Memory B cell (primary cell): Measurements from ENCODE around the gene IRAK4.
A peak's percentile ranks its signal among the peaks of the same experiment; 100 is the strongest.

Source experiments
- ATAC-seq: fragments of 150-1000 bp; cut with Tn5 transposase; 2 replicates; pipeline ENCODE4 v1.10.0; 2021; ENCODE audit warnings: low read depth, mild to moderate bottlenecking, moderate library complexity
- DNase-seq, 2 donors: peaks; one replicate each; pipeline ENCODE4 v3.0.0; 2022; ENCODE audit warnings: low spot score in 2 of 2
- H3K27ac Mint-ChIP-seq: one replicate; pipeline ENCODE4 v1.8.0; 2022; ENCODE audit warnings: mild to moderate bottlenecking, moderate library complexity, mixed read lengths
- H3K27me3 Mint-ChIP-seq: one replicate; pipeline ENCODE4 v1.8.0; 2022; ENCODE audit warnings: mixed read lengths
- H3K36me3 Mint-ChIP-seq: one replicate; pipeline ENCODE4 v1.8.0; 2022; ENCODE audit warnings: mild to moderate bottlenecking, mixed read lengths
- H3K4me1 Mint-ChIP-seq: one replicate; pipeline ENCODE4 v1.8.0; 2022; ENCODE audit warnings: mixed read lengths
- H3K4me3 Mint-ChIP-seq: one replicate; pipeline ENCODE4 v1.8.0; 2022; ENCODE audit warnings: mild to moderate bottlenecking, moderate library complexity, mixed read lengths
- H3K9me3 Mint-ChIP-seq: one replicate; pipeline ENCODE4 v1.8.0; 2022; ENCODE audit warnings: mixed read lengths

Gene IRAK4

DNA sequence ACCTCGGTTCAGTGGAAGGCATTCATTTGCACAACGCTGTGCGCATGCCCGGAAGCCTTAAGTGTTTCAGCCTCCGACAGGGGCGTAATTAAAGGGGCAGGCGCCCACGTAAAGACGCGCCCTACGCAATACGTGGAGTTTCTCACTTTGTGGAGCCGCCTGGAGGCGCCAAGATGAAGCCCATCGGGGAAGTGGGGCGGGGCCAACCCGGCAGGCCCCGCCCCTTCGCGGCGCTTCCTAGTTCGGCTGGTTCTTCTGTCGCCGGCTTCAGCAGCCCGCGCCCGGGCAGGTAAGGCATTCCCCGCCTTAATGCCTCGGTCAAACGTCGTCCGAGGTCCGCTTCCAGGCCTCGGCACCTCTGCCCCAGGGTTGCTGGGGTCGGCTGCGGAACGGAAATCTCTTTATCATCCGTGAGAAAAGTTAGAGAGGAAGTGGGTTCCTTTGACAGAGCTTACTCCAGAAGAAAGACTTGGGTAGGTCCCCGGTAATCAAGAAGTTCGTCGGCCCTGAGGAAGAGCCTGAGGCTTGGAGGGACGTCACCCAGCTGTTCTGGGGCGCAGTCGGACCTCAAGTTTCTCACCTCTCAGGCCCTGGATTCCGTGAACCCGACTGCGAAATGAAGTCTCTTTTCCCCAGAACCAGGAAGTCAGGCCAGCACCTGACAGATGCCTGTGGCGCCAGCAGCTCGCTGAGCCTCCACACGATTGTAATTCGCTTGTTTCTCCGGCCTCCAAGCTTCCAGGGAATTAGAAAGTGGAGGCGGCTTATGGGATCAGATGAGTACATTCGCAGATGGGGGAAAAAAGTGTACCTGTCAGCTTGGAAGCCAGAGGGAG is at the start of gene IRAK4, which contains the start of gene PUS7L:
Gene IRAK4, plus strand, starts transcription at position 224 of the 836 bp plus-strand sequence. CDS start 9,161 bp downstream, outside the sequence.
Gene PUS7L, minus strand, starts transcription at position 63 of the 836 bp plus-strand sequence. CDS start 3,545 bp downstream, outside the sequence.
- Mint-ChIP-seq H3K4me3 (peak within 1 kb of the TSS; percentile 94), H3K4me1 (peaks cover 50% of the 10 kb centered on the region), H3K27ac (peak within 1 kb of the TSS; percentile 97), H3K9me3 (peaks cover 3% of the 10 kb centered on the region), H3K27me3 (no peaks in the 10 kb centered on the region), H3K36me3 (peaks cover 17% of the 10 kb centered on the region)
- DNase-seq (peak; percentile 86 to 89), ATAC-seq (peak; percentile 94)

DNA sequence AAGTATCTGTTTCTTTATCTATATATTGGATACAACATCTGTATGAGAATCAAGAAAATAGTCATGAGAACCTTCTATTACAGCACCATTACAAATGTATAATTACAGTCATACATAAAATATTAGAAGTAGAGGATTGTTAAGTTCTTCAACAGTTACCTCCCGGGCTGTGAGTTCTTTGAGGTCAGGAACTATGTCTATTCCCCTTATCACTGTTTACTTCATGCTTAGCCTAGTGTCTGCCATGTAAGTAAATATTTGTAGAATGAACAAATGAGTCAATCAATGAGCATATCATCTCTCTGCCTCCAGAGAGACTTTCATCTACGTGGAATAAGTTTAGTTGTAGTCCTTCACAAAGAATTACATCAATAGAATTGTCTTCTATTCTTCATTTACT is 47.4 kb upstream of the IRAK4 start:
- H3K4me3 Mint-ChIP-seq, result no peak overlapping the region
- DNase-seq (no peak), ATAC-seq (no peak)
- no peak overlapping the region for H3K27ac Mint-ChIP-seq
- no peaks in the 10 kb centered on the region for H3K36me3 Mint-ChIP-seq
- no peaks in the 10 kb centered on the region for H3K4me1 Mint-ChIP-seq
- H3K9me3 Mint-ChIP-seq, result peaks cover 12% of the 10 kb centered on the region
- H3K27me3 Mint-ChIP-seq, result peaks cover 12% of the 10 kb centered on the region

DNA sequence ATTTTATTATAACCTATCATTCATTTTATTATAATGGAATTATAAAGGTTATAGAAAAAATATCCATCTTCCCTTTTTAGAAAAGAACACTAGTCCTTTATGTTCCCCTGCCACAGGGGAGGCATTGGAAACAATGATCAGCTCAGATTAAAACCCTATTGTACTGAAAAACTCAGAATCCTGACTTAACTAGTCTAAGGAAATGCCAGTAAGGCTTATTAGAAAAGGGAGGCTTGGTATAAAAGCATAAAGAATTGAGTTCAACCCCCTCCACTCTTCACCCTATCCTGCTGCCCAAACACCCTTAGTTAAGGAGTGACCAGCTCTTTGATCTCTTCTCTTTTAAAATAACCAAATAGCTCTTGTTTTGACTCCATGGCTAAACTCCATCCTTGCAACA is 36.1 kb upstream of the IRAK4 start:
- H3K9me3 Mint-ChIP-seq, result no peaks in the 10 kb centered on the region
- H3K27ac Mint-ChIP-seq, result no peak overlapping the region
- peaks cover 5% of the 10 kb centered on the region for H3K36me3 Mint-ChIP-seq
- no peaks in the 10 kb centered on the region for H3K27me3 Mint-ChIP-seq
- H3K4me1 Mint-ChIP-seq, result no peaks in the 10 kb centered on the region
- ATAC-seq, result no peak
- no peak overlapping the region for H3K4me3 Mint-ChIP-seq
- no peak for DNase-seq

DNA sequence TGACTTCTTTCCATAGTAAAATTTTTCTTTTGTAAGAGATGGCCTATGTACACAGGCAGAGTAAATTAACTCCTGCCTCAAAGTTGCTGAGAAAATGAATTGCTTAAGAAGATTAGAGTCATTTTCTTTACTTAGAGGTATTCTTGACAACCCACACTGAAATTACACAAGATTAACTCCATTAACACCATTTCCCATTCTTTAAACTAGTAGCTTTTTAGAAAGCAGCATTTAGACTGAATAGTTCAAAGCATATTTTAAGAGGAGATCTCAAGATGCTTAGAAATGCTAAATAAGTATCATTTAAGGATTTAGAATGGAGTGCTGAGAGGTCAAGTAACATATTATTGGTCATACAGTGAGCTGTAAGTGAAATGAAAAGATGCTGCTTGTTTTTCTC is 35.6 kb upstream of the IRAK4 start:
- H3K27me3 Mint-ChIP-seq, result no peaks in the 10 kb centered on the region
- DNase-seq (no peak), ATAC-seq (no peak)
- H3K27ac Mint-ChIP-seq, result no peak overlapping the region
- no peaks in the 10 kb centered on the region for H3K4me1 Mint-ChIP-seq
- H3K9me3 Mint-ChIP-seq, result no peaks in the 10 kb centered on the region
- no peak overlapping the region for H3K4me3 Mint-ChIP-seq
- peaks cover 5% of the 10 kb centered on the region for H3K36me3 Mint-ChIP-seq

DNA sequence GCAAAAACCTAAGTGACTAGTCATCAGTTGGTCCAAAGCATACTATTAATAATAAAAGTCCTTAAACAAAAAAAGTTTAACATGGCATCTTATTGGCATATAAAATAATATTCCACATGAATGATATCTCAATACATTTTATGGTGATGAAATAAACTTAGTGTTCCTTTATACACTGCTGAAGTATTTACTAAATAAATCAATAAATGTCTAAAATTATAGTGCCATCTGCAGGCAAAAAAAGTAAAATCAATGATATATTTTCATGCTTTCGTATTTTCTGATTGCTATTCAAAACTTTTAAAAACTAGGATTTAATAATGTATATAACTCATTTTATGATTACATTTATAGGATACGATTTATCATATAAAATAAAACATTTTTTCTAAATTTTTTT is 30.6 kb upstream of the IRAK4 start:
- Mint-ChIP-seq H3K4me1 (no peaks in the 10 kb centered on the region), H3K27me3 (no peaks in the 10 kb centered on the region), H3K27ac (no peak overlapping the region), H3K36me3 (peaks cover 5% of the 10 kb centered on the region), H3K9me3 (no peaks in the 10 kb centered on the region), H3K4me3 (no peak overlapping the region)
- DNase-seq (no peak), ATAC-seq (no peak)

DNA sequence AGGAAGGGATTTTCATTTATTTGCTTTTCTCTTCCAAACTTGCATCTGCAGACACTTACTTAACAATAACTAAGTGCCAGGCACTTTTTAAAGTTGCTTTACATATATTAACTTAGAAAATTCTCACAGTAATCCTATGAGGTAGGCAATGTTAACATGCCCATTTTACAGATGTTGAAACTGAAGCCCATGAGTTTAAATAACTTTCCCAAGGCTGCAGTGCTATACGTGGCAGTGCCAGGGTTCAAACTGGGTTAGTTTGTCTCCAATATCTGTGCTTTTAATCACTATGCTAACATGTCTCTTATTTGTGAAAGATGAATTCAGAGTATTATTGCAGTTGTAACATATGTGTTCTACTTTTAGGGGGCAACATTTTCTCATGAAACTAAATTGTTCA is 30.1 kb upstream of the IRAK4 start:
- no peak overlapping the region for H3K27ac Mint-ChIP-seq
- H3K36me3 Mint-ChIP-seq, result peaks cover 5% of the 10 kb centered on the region
- ATAC-seq (no peak), DNase-seq (no peak)
- H3K9me3 Mint-ChIP-seq, result no peaks in the 10 kb centered on the region
- H3K4me1 Mint-ChIP-seq, result no peaks in the 10 kb centered on the region
- H3K4me3 Mint-ChIP-seq, result no peak overlapping the region
- no peaks in the 10 kb centered on the region for H3K27me3 Mint-ChIP-seq

DNA sequence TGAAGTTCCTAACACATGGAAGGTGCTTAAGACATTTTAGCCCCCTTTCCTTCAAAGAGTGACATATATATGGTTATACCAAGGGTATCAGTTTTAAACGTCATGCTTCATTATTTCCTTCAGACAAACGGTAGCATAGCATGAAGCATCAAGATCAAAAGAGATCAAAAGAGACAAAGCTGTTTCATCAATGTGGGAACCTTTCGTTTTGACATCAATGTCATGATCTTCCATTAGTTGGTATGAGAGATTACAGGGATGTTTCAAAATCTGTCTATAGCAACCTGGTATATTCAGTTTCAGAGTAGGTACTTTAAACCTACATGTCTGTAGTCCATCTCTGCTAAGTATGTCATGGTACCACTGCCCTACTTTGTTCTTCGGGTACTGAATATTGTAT is 28.5 kb upstream of the IRAK4 start:
- peaks cover 5% of the 10 kb centered on the region for H3K36me3 Mint-ChIP-seq
- no peaks in the 10 kb centered on the region for H3K9me3 Mint-ChIP-seq
- H3K4me3 Mint-ChIP-seq, result no peak overlapping the region
- ATAC-seq (no peak), DNase-seq (no peak)
- H3K27me3 Mint-ChIP-seq, result no peaks in the 10 kb centered on the region
- H3K4me1 Mint-ChIP-seq, result no peaks in the 10 kb centered on the region
- H3K27ac Mint-ChIP-seq, result no peak overlapping the region

DNA sequence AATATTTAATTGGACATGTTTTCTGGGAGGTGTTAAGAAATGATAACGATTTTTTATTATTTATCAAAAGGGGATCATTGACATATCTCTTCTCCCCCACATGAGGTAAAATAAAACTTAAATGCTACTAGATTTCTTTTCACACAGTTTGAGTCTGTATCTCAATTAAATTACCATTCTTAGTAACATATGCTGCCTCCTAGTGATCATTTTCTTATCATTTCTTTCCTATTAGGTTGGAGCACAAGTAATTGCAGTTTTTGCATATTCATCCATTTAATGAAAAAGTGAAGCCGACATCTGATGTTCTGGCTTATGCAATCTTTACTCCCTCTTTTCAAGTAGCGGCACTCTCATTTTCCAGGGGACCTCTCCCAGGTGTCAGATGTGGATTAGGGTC is 25.1 kb upstream of the IRAK4 start:
- Mint-ChIP-seq H3K9me3 (no peaks in the 10 kb centered on the region), H3K4me3 (no peak overlapping the region), H3K36me3 (peaks cover 6% of the 10 kb centered on the region), H3K4me1 (no peaks in the 10 kb centered on the region), H3K27me3 (no peaks in the 10 kb centered on the region), H3K27ac (no peak overlapping the region)
- DNase-seq, result no peak
- no peak for ATAC-seq

DNA sequence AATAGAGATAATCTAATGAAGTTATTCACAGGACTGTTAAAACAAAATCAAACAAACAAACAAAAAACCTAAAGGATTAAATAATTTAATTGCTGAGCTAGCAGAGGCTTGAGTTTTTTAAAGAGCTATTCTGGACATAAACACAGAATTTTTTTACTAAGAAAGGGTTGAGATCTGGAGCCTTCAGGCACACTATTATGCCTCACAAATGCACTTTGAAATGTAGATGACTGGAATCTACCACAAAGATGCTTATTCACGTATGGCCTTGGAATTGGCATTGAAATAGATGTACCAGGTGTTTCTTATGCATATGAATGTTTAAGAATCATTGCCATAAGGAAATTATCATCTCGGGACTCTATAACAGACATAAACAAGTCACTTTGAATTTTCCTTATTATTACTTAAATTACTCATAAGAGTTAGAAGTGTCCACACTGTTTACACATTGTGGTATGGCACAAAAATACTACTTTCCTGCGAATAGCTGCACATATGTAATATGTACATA is 21.8 kb upstream of the IRAK4 start:
- DNase-seq (no peak), ATAC-seq (no peak)
- H3K4me3 Mint-ChIP-seq, result no peak overlapping the region
- H3K27me3 Mint-ChIP-seq, result no peaks in the 10 kb centered on the region
- no peak overlapping the region for H3K27ac Mint-ChIP-seq
- H3K9me3 Mint-ChIP-seq, result no peaks in the 10 kb centered on the region
- H3K4me1 Mint-ChIP-seq, result no peaks in the 10 kb centered on the region
- H3K36me3 Mint-ChIP-seq, result peaks cover 12% of the 10 kb centered on the region

DNA sequence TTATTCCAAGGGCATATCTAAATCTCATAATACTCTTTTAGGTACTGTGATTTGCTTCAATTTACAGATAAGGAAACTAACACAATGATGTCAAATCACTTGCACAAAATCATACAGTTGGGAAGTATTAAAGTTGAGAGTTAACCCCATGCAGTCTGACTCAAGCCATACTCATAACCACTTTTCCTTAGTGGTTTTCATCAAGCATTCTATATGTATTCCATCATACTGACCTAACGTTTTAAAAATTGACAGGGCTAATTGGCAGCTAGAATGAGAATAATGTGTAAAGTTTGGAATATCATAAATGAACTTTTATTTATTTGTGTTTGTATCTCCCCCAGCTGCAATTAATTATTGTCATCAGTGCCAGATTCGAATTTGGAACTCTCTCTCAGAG is 21.1 kb upstream of the IRAK4 start:
- Mint-ChIP-seq H3K9me3 (no peaks in the 10 kb centered on the region), H3K4me1 (no peaks in the 10 kb centered on the region), H3K36me3 (peaks cover 15% of the 10 kb centered on the region), H3K27ac (no peak overlapping the region), H3K27me3 (no peaks in the 10 kb centered on the region), H3K4me3 (no peak overlapping the region)
- DNase-seq, result no peak
- no peak for ATAC-seq

DNA sequence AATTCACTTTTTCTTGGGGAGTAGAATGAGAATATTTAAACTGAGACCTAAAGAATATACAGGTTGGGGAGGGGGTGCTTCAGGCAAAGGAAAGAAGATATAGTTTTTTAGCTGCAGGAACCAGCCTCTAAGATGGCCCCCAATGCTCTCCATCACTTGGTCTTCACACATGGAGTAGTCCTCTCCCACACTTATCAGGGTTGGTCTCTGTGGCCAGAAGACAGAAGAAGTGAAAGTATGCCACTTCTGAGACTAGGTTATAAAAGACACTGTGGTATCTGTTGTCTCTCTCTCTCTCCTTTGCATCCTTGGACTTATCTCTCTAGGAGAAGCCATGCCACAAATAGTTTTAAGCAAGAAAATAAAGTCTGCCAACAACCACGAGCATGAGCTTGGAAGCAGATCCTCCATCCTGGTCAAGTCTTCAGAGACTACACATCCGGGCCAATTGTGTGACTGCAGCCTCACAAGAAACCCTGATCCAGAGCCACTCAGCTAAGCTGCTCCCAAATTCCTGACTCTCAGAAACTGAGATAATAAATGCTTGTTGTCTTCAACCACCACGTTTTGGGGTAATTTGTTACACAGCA is 18.1 kb upstream of the IRAK4 start:
- no peaks in the 10 kb centered on the region for H3K9me3 Mint-ChIP-seq
- H3K27me3 Mint-ChIP-seq, result no peaks in the 10 kb centered on the region
- DNase-seq, result no peak
- no peak overlapping the region for H3K27ac Mint-ChIP-seq
- no peak for ATAC-seq
- H3K4me3 Mint-ChIP-seq, result no peak overlapping the region
- H3K36me3 Mint-ChIP-seq, result peaks cover 24% of the 10 kb centered on the region
- H3K4me1 Mint-ChIP-seq, result no peaks in the 10 kb centered on the region

DNA sequence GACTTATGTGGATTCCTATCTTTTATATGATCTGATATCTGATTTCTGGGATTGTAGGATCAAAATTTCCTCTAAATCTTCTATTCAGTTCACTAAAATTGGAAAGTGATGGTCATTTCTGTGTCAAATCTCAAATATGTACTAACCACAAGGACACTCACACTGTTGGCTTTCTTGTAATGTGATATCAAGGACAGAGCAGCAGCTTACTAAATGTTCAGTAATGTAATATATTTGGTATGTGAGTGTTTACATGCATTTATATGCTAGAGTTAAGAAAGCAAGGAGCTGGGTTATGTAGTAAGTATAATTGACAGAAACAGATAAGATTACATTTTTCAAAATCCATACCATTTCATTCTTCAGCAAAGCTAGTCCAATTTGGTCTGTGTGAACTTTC is 16.6 kb upstream of the IRAK4 start:
- Mint-ChIP-seq H3K4me1 (no peaks in the 10 kb centered on the region), H3K27me3 (no peaks in the 10 kb centered on the region), H3K9me3 (no peaks in the 10 kb centered on the region), H3K4me3 (no peak overlapping the region), H3K36me3 (peaks cover 22% of the 10 kb centered on the region), H3K27ac (no peak overlapping the region)
- ATAC-seq (no peak), DNase-seq (no peak)

DNA sequence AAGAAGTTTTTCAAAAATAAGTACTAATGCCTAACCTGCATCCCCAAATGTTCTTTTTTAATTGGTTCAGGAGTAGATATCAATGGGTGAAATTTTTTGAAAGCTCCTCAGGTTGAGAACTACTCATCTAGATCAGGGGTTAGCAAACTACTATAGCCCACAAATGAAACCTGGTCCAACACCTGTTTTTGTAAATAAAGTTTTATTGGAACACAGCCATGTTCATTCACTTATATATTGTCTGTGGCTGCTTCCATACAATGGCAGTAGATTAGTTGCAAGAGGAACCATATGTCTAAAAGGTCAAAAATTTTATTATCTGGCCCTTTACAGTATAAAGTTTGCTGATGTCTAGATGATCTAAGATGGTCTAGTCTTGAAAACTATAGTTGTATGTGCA is 13.9 kb upstream of the IRAK4 start:
- Mint-ChIP-seq H3K4me1 (peaks cover 6% of the 10 kb centered on the region), H3K27ac (no peak overlapping the region), H3K36me3 (peaks cover 23% of the 10 kb centered on the region), H3K27me3 (no peaks in the 10 kb centered on the region), H3K4me3 (no peak overlapping the region), H3K9me3 (no peaks in the 10 kb centered on the region)
- no peak for ATAC-seq
- no peak for DNase-seq

DNA sequence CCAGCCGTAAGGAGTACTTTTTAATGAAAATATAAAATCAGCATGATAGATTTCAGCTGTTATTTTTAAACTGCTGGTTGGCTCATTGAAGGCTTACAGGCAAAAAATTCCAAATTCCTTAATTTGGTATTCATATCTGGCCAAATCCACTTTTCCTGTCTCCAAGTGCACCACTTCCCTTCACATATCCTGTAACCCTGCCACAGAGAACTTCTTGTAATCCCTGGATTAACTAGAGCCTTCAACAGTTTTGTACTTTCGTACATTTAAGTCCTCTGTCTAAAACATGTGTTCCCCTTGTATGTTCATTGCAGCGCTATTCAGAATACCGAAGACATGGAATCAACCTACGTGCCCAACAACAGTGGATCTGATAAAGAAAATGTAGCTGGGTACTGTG is 9.7 kb upstream of the IRAK4 start:
- ATAC-seq (no peak), DNase-seq (no peak)
- Mint-ChIP-seq H3K4me1 (peaks cover 10% of the 10 kb centered on the region), H3K27ac (no peak overlapping the region), H3K9me3 (no peaks in the 10 kb centered on the region), H3K27me3 (no peaks in the 10 kb centered on the region), H3K36me3 (peaks cover 27% of the 10 kb centered on the region), H3K4me3 (no peak overlapping the region)
